Activated CD8-positive, alpha-beta T cell treated with anti-CD3 and anti-CD28 coated beads for 36 hours (primary cell): ENCODE data around the gene SEMA5B. TPM values are rescaled to one million over a fixed set of nuclear protein-coding genes. Genes with fewer than 3 reads are reported as not detected.

Source experiments
- ATAC-seq: fragments of 200-7000 bp; cut with Tn5 transposase; one replicate; pipeline ENCODE4 v1.10.0; 2021; ENCODE audit warnings: mild to moderate bottlenecking, moderate library complexity
- CTCF ChIA-PET: fragments of 350-600 bp; sonication (Branson Sonifier 250); formaldehyde crosslinking; loops from one replicate; lab custom pipeline; 2021; ENCODE audit warnings: antibody characterized with exemption; lab: Charles Lee
- POLR2A ChIA-PET: fragments of 350-600 bp; sonication (Branson Sonifier 250); formaldehyde crosslinking; loops from one replicate; lab custom pipeline; 2021; ENCODE audit warnings: antibody characterized with exemption; lab: Charles Lee
- DNase-seq: peaks from one replicate; pipeline ENCODE4 v3.0.0-alpha.2; 2020
- H3K27ac Mint-ChIP-seq: one replicate; pipeline ENCODE4 v1.8.0; 2021; ENCODE audit warnings: mild to moderate bottlenecking, mixed read lengths
- H3K27me3 Mint-ChIP-seq: one replicate; pipeline ENCODE4 v1.8.0; 2021; ENCODE audit warnings: mixed read lengths
- H3K36me3 Mint-ChIP-seq: one replicate; pipeline ENCODE4 v1.8.0; 2021; ENCODE audit warnings: low read depth, mixed read lengths
- H3K4me1 Mint-ChIP-seq: one replicate; pipeline ENCODE4 v1.8.0; 2021; ENCODE audit warnings: low read depth, mixed read lengths
- H3K4me3 Mint-ChIP-seq: one replicate; pipeline ENCODE4 v1.8.0; 2021; ENCODE audit warnings: mild to moderate bottlenecking, moderate library complexity, mixed read lengths
- H3K9me3 Mint-ChIP-seq: one replicate; pipeline ENCODE4 v1.8.0; 2021; ENCODE audit warnings: mixed read lengths
- intact Hi-C: fragments of 100-400 bp; cut with micrococcal nuclease; formaldehyde crosslinking; loops from one replicate; pipeline ENCODE4 v1.10.0; 2022
- total RNA-seq, 2 experiments: library from RNA; stranded (reverse); gene quantifications; one replicate each; pipeline ENCODE4 v1.2.3, GENCODE V29; 2021
- TF ChIP-seq, protein P1 (sequence below): fragments of 200-600 bp; IDR thresholded peaks from one replicate; pipeline ENCODE4 v1.8.0; 2022; ENCODE audit warnings: antibody characterized with exemption, mild to moderate bottlenecking

Gene SEMA5B
- total RNA-seq, 2 experiments from 2014 or later = not detected

DNA sequence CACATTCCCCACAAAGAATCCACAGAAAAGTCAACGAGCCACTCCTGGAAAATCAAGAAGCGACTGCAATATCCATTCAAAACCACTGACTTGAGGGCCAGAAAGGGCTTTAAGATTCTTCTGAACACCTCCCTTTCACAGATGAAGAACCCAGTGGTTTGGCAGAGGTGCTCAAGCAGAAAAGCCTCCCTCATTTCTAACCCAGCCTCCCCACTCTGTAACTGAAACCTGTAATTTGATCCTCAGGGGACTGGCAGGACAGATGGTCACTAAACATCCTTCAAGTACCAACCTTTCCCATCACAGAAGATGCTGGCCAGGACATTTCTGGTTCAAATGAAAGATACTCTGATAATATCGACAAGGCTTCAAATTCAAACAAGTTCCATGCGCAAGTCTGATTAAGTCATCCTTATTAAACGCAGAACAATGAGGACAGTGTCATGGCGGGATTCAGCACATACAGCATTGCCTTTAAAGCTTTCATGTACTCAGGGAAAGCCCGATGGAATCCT is 5.5 kb downstream of the SEMA5B start:
- no peaks in the 10 kb centered on the region for H3K9me3 Mint-ChIP-seq
- no peak overlapping the region for H3K4me3 Mint-ChIP-seq
- intact Hi-C loops = loop anchor here (10.0 kb wide), 2 partner anchors 77 to 267 kb away; no protein-coding TSS in a partner anchor
- no peak for DNase-seq
- ChIA-PET POLR2A (interaction anchor here (0.7 kb wide), 1 partner anchor 45 kb away, joined by 3 read pairs; no protein-coding TSS in a partner anchor), CTCF (interaction anchor here (1.0 kb wide), 1 partner anchor 13 kb away, joined by 3 read pairs; no protein-coding TSS in a partner anchor)
- ATAC-seq = no peak
- peaks cover 7% of the 10 kb centered on the region for H3K4me1 Mint-ChIP-seq
- TF ChIP-seq, protein P1, sequence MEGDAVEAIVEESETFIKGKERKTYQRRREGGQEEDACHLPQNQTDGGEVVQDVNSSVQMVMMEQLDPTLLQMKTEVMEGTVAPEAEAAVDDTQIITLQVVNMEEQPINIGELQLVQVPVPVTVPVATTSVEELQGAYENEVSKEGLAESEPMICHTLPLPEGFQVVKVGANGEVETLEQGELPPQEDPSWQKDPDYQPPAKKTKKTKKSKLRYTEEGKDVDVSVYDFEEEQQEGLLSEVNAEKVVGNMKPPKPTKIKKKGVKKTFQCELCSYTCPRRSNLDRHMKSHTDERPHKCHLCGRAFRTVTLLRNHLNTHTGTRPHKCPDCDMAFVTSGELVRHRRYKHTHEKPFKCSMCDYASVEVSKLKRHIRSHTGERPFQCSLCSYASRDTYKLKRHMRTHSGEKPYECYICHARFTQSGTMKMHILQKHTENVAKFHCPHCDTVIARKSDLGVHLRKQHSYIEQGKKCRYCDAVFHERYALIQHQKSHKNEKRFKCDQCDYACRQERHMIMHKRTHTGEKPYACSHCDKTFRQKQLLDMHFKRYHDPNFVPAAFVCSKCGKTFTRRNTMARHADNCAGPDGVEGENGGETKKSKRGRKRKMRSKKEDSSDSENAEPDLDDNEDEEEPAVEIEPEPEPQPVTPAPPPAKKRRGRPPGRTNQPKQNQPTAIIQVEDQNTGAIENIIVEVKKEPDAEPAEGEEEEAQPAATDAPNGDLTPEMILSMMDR = no peak
- H3K27ac Mint-ChIP-seq = no peak overlapping the region
- H3K36me3 Mint-ChIP-seq = no peaks in the 10 kb centered on the region
- peaks cover 60% of the 10 kb centered on the region for H3K27me3 Mint-ChIP-seq

DNA sequence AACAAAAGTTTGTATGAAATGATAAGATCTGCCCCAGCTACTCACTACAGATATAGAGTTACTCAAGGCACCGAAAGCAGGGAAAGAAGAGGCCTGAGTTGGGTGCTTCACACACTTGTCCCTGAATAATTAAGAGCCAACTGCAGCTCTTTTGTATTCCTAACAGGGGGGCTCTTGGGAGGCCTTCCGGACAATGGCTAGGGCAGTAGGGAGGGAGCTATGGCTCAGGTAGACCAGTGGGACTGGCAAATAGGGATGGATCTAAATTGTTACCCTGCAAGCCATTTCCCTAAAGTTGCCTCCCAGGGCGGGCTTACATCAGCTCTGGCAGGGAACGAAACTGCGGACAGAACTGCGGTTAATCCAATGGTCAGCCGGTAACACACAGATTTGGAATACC is 6.2 kb downstream of the SEMA5B start:
- CTCF ChIA-PET = no interaction called here

DNA sequence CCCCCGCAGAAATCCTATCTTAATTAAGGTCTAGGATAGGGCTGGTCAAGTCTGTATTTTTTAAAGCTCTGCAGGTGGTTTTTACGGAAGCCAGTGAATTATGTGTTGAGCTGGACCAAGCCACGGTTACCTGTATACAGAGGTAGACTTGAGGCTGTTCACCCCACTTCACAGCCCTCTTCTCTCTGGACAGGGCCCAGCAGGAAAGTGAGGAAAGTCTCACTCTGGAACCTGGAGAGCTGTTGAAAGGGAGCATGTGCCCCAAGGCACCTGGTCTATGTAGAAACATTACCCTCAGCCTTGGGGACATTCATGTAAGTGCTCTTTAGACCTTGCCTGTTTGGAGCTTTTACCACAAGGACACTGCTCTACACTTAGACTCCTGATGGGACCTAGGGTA is 6.9 kb downstream of the SEMA5B start:
- no peaks in the 10 kb centered on the region for H3K36me3 Mint-ChIP-seq
- intact Hi-C loops = loop anchor here (10.0 kb wide), 2 partner anchors 76 to 266 kb away; no protein-coding TSS in a partner anchor

More for the DNA sequence above, 6.2 kb downstream of the SEMA5B start:
- ATAC-seq (no peak), DNase-seq (no peak)
- H3K27ac Mint-ChIP-seq = no peak overlapping the region
- POLR2A ChIA-PET = no interaction called here
- no peak overlapping the region for H3K4me3 Mint-ChIP-seq
- H3K36me3 Mint-ChIP-seq = no peaks in the 10 kb centered on the region
- H3K4me1 Mint-ChIP-seq = peaks cover 3% of the 10 kb centered on the region
- intact Hi-C loops = loop anchor here (10.0 kb wide), 2 partner anchors 77 to 267 kb away; no protein-coding TSS in a partner anchor
- TF ChIP-seq, protein P1 = no peak
- H3K9me3 Mint-ChIP-seq = no peaks in the 10 kb centered on the region
- H3K27me3 Mint-ChIP-seq = peaks cover 55% of the 10 kb centered on the region

DNA sequence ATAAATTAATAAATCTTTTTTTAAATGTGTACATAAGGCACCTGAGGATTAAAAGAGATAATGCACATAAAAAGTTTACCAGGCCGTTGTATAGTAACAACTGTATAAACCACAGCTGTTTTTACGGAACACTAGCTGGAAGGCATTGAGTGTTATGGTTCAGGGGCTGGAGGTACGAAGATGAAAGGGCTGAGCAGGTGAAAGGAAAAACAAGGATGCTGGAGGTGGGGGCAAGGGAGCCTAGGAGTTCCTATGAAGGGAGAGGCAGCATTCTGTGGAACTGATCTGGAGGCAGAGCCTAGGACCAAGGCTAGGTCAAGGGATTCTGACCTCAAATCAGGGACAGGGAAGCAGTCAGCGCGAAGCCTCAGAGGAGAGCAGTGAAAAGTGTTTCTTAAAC is 8.0 kb downstream of the SEMA5B start:
- Mint-ChIP-seq H3K36me3 (no peaks in the 10 kb centered on the region), H3K27ac (no peak overlapping the region), H3K4me3 (no peak overlapping the region), H3K9me3 (no peaks in the 10 kb centered on the region), H3K4me1 (no peaks in the 10 kb centered on the region), H3K27me3 (peaks cover 39% of the 10 kb centered on the region)
- intact Hi-C loops = no loop called here
- ATAC-seq (no peak), DNase-seq (no peak)
- TF ChIP-seq, protein P1 = no peak
- CTCF ChIA-PET = no interaction called here
- POLR2A ChIA-PET = no interaction called here

More for the DNA sequence above, 6.9 kb downstream of the SEMA5B start:
- Mint-ChIP-seq H3K27me3 (peaks cover 50% of the 10 kb centered on the region), H3K27ac (no peak overlapping the region), H3K9me3 (no peaks in the 10 kb centered on the region), H3K4me1 (peaks cover under 1% of the 10 kb centered on the region), H3K4me3 (no peak overlapping the region)
- TF ChIP-seq, protein P1 = no peak
- no peak for ATAC-seq
- no peak for DNase-seq
- POLR2A ChIA-PET = interaction anchor here (1.0 kb wide), 1 partner anchor 46 kb away, joined by 3 read pairs; the partner anchor contains the start of gene PDIA5
- CTCF ChIA-PET = no interaction called here

DNA sequence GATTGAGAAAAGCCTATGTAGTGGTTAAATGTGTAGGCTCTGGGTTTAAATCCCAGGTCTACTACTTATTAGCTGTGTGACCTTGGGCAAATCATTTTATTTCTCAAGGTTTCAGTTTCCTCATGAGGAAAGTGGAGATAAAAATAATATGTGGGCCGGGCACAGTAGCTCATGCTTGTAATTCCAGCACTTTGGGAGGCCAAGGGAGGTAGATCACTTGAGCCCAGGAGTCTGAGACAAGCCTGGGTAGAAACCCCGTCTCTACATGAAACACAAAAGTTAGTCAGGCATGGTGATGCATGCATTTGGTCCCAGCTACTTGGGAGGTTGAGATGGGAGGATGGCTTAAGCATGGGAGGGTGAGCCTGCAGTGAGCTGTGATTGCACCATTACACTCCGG is 8.4 kb downstream of the SEMA5B start:
- Mint-ChIP-seq H3K36me3 (no peaks in the 10 kb centered on the region), H3K27ac (no peak overlapping the region), H3K9me3 (no peaks in the 10 kb centered on the region), H3K4me3 (no peak overlapping the region), H3K27me3 (peaks cover 35% of the 10 kb centered on the region), H3K4me1 (no peaks in the 10 kb centered on the region)
- ATAC-seq = no peak
- TF ChIP-seq, protein P1 = no peak
- ChIA-PET POLR2A (no interaction called here), CTCF (no interaction called here)
- DNase-seq = no peak
- intact Hi-C loops = no loop called here
